OCI-LY3 (cell line): ENCODE data around the gene NRP2.
A peak's percentile ranks its signal among the peaks of the same experiment; 100 is the strongest.

Experiments
- H2AFZ ChIP-seq: fragments of 200-600, 300-600 bp; shearing (Covaris generic); 2 replicates; pipeline ENCODE4 v1.6.0; 2014; ENCODE audit warnings: antibody characterized with exemption, low read depth, low read length
- H3K27ac ChIP-seq: fragments of 200-600, 300-600 bp; sonication (generic); 2 replicates; pipeline ENCODE4 v1.5.1; 2014; ENCODE audit warnings: mild to moderate bottlenecking, low read length, moderate library complexity, mixed read lengths
- H3K27me3 ChIP-seq: fragments of 200-600, 300-600 bp; sonication (generic); 2 replicates; pipeline ENCODE4 v1.6.1; 2014; ENCODE audit warnings: low read depth, low read length, mixed read lengths
- H3K36me3 ChIP-seq: fragments of 200-600, 300-600 bp; sonication (generic); replicated peaks from 2 replicates; pipeline ENCODE3; 2014; ENCODE audit warnings: low read depth, low read length, mixed read lengths
- H3K4me1 ChIP-seq: fragments of 300-600, 200-600 bp; sonication (generic); 2 replicates; pipeline ENCODE4 v1.6.1; 2014; ENCODE audit warnings: low read length, mixed read lengths
- H3K4me2 ChIP-seq: fragments of 200-600, 300-600 bp; sonication (generic); 2 replicates; pipeline ENCODE4 v1.6.1; 2014; ENCODE audit warnings: low read length, mixed read lengths
- H3K4me3 ChIP-seq: fragments of 300-600, 200-600 bp; sonication (generic); 2 replicates; pipeline ENCODE4 v1.5.1; 2014; ENCODE audit warnings: antibody characterized with exemption, mild to moderate bottlenecking, low read length, moderate library complexity
- H3K79me2 ChIP-seq: fragments of 300-600, 200-600 bp; shearing (Covaris generic); 2 replicates; pipeline ENCODE4 v1.6.1; 2014; ENCODE audit warnings: mild to moderate bottlenecking, low read length, mixed read lengths
- H3K9ac ChIP-seq: fragments of 300-600, 200-600 bp; shearing (Covaris generic); 2 replicates; pipeline ENCODE4 v1.6.0; 2014; ENCODE audit warnings: mild to moderate bottlenecking, low read length, moderate library complexity
- H3K9me3 ChIP-seq: fragments of 200-600, 300-600 bp; shearing (Covaris generic); 2 replicates; pipeline ENCODE4 v1.6.1; 2014; ENCODE audit warnings: low read length, mixed read lengths; ENCODE audit not compliant: insufficient read depth
- H4K20me1 ChIP-seq: fragments of 200-600, 300-600 bp; sonication (generic); 2 replicates; pipeline ENCODE4 v1.6.1; 2016; ENCODE audit warnings: low read length, mixed read lengths; ENCODE audit not compliant: insufficient read depth
- EZH2phosphoT487 ChIP-seq: fragments of 200-600 bp; shearing (Covaris generic); IDR thresholded peaks from 2 replicates; pipeline ENCODE4 v1.6.1; 2018; ENCODE audit warnings: antibody characterized with exemption, mixed run types, low read depth
- TF ChIP-seq, protein P1 (sequence below): fragments of 200-600, 300-600 bp; sonication (generic); IDR thresholded peaks from 2 replicates; pipeline ENCODE4 v1.5.1; 2014; ENCODE audit warnings: antibody characterized with exemption, low read length, low read depth

NRP2 gene

DNA sequence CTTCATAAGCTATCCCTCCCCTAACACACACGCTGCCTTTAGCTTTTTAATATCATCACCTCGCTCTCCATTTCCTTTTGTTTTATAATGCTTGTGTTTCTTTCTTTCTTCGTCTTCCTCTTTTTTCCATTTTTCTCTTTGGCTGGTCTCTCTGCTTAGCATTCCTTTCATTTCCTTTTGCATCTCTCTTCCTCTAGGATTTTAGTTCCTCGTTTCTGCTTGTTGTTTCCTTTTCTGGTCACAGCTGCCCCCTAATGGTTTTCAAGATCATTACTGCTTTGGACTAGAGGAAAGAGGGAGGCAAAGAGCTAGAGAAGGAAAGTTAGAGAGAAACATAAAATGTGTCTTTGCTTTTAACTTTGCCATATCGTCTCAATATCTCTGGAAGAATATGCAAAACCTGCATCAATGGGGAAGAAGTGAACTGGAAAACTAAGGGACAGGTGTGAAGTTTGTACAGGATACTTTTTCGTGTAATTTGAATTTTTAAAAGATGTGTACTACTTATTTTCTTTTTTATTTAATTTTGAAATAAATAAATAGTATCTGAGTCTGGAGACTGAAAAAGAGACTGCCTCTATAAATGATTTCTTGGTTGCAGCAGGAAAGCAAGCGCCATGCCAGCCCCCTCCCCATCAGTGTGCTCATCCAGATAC is 6.3 kb upstream of the NRP2 start:
- H3K79me2 ChIP-seq = no peaks in the 10 kb centered on the region
- no peak overlapping the region for H3K9ac ChIP-seq
- H3K27ac ChIP-seq = no peak overlapping the region
- H3K36me3 ChIP-seq = no peaks in the 10 kb centered on the region
- H2AFZ ChIP-seq = peak overlapping the region; percentile 1; the same call in 1 of the 2 replicates
- H3K4me2 ChIP-seq = peak overlapping the region; percentile 46
- H3K4me1 ChIP-seq = peaks cover 13% of the 10 kb centered on the region; the same call in 1 of the 2 replicates
- peaks cover 30% of the 10 kb centered on the region for H3K27me3 ChIP-seq
- H4K20me1 ChIP-seq = no peaks in the 10 kb centered on the region
- TF ChIP-seq, protein P1, sequence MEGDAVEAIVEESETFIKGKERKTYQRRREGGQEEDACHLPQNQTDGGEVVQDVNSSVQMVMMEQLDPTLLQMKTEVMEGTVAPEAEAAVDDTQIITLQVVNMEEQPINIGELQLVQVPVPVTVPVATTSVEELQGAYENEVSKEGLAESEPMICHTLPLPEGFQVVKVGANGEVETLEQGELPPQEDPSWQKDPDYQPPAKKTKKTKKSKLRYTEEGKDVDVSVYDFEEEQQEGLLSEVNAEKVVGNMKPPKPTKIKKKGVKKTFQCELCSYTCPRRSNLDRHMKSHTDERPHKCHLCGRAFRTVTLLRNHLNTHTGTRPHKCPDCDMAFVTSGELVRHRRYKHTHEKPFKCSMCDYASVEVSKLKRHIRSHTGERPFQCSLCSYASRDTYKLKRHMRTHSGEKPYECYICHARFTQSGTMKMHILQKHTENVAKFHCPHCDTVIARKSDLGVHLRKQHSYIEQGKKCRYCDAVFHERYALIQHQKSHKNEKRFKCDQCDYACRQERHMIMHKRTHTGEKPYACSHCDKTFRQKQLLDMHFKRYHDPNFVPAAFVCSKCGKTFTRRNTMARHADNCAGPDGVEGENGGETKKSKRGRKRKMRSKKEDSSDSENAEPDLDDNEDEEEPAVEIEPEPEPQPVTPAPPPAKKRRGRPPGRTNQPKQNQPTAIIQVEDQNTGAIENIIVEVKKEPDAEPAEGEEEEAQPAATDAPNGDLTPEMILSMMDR = peak; percentile 92
- no peak for TF ChIP-seq EZH2phosphoT487
- H3K4me3 ChIP-seq = peak overlapping the region; percentile 20; the same call in 1 of the 2 replicates
- H3K9me3 ChIP-seq = no peaks in the 10 kb centered on the region

DNA sequence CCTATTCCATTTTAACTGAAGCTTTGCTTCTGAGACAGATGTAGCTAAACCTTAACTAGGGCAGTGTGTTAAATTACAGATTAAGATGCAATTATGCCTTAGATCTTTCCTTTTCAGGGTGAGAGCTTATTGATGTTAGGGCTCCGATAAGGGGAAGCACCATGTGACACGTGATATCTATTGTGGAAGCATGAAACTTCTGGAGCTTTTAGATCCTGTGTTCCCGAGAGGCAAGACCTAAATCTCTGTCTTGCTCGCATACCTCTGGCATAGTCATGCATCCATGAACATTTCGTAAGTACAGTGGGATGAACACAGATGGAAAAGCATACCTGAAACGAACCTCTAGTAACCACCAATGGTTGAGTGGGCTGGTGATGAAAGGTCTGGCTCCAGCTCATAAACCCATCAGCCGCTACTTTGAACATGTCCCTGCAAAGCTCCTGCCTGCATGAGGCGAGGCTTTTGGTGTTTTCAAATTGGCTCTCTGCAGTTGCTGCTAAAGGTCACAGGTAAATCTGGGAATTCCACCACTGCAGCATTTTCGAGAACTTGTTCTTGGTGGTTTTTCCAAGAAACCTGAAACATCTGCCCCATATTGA is 3.7 kb upstream of the NRP2 start:
- peaks cover 23% of the 10 kb centered on the region for H3K4me1 ChIP-seq

DNA sequence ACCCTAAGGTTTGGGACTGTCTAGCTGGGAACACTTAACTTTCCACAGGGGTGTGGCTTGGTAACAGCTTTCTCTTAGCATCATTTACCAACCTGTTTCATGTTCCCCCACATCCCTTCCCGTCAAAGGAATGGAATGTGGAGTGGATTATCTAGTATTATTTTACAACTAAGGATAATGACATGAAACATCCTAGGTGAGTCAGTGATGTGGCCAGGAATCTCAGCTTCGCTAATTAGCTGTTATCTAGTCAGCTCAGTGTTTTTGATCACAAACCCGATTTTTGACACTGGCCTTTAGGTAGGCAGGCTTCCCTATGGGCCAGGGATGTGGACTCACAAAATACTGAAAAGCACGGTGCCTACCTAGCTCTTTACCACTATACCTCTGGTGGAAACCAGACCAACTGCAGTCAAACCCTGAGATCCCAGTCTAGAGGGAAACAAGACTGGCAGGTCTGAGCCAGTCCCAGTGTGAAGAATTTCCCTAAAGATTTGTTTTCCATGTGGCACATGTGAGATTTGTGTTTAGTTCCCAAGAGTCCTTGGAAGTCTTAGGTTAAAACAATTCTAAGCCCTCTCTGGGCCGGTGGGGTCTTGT is 2.8 kb upstream of the NRP2 start:
- Histone ChIP-seq H3K79me2 (no peaks in the 10 kb centered on the region), H3K4me2 (no peak overlapping the region), H4K20me1 (no peaks in the 10 kb centered on the region), H3K36me3 (no peaks in the 10 kb centered on the region), H3K27ac (no peak overlapping the region), H3K9me3 (no peaks in the 10 kb centered on the region), H3K4me1 (peaks cover 23% of the 10 kb centered on the region), H3K9ac (no peak overlapping the region), H2AFZ (no peak overlapping the region), H3K27me3 (peaks cover 53% of the 10 kb centered on the region), H3K4me3 (no peak overlapping the region)
- TF ChIP-seq EZH2phosphoT487 = no peak
- TF ChIP-seq, protein P1 = no peak

More for the DNA sequence above, 3.7 kb upstream of the NRP2 start:
- Histone ChIP-seq H3K79me2 (no peaks in the 10 kb centered on the region), H3K9ac (no peak overlapping the region), H3K36me3 (no peaks in the 10 kb centered on the region), H3K27me3 (peaks cover 50% of the 10 kb centered on the region), H3K9me3 (no peaks in the 10 kb centered on the region), H3K4me2 (peak overlapping the region; percentile 24; the same call in 1 of the 2 replicates), H3K27ac (no peak overlapping the region), H2AFZ (no peak overlapping the region), H4K20me1 (no peaks in the 10 kb centered on the region), H3K4me3 (no peak overlapping the region)
- no peak for TF ChIP-seq EZH2phosphoT487
- TF ChIP-seq, protein P1 = no peak

DNA sequence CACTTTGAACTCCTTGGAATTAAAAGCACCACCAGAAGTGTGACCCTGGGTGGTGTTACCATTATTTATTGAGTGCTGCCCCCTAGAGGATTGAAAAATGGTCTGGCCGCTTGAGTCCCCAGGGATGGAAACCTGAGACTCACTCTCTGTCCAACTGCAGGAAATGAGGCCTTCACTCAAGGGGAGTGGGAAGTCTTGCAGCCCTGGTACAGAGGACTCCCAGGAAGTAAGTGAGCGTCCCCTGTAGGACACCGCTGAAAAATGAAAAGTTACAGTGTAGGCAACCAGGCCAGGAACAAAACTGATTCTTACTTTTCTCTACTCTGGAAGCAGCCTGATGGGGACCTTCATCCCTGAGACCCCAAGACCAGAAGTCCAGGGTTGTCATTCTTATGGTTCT is 2.2 kb upstream of the NRP2 start:
- Histone ChIP-seq H4K20me1 (no peaks in the 10 kb centered on the region), H3K4me1 (peaks cover 23% of the 10 kb centered on the region), H2AFZ (no peak overlapping the region), H3K27ac (no peak overlapping the region), H3K9me3 (no peaks in the 10 kb centered on the region), H3K27me3 (peaks cover 48% of the 10 kb centered on the region), H3K9ac (no peak overlapping the region), H3K4me3 (no peak overlapping the region), H3K36me3 (no peaks in the 10 kb centered on the region), H3K79me2 (no peaks in the 10 kb centered on the region), H3K4me2 (no peak overlapping the region)
- TF ChIP-seq EZH2phosphoT487 = no peak
- TF ChIP-seq, protein P1 = peak; percentile 78
